Measurements from ENCODE around the gene MDN1. TPM values are rescaled to one million over a fixed set of nuclear protein-coding genes. Genes with fewer than 3 reads are reported as not detected.

Gene MDN1
- total and polyA plus RNA-seq, 2 of the 8 experiments (the other 6 are each of a cell fraction or from before 2014, with no cell fraction given), result 53.5 to 179 TPM

DNA sequence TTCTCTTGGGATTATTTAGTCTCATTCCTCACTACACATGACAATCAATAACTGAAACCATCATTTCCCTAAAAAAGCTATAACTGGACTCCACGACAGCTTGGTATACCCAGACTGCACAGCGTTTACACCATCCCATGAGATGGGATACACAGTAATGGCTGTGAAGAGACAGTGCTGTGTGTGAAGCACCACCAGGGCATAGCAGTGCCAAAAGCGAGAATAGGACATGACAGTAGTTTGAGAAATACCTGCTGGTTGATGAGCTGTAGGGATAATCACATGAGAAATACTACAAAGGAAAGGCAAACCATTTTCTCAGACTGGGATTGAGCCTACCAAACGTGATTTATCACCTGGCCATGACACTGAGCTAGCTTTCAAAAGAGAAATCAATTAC, 158.6 kb downstream of the MDN1 start:
- no peak overlapping the region for H2BK120ac ChIP-seq (replicated peaks; ENCODE audit: low read depth, low read length)
- H3K4me3 ChIP-seq (ENCODE audit: extremely low read depth in 1 of 4, insufficient read depth in 2 of 4, low read depth in 3 of 4, low read length in 4 of 4), result no peak overlapping the region
- no peak overlapping the region for H2AFZ ChIP-seq (ENCODE audit: low read length)
- no peaks in the 10 kb centered on the region for H3K79me1 ChIP-seq (ENCODE audit: low read depth, low read length)
- H2AK5ac ChIP-seq (ENCODE audit: low read depth, low read length), result no peak overlapping the region
- H3K9me3 ChIP-seq (ENCODE audit: insufficient read depth in 2 of 2, low read depth in 1 of 2, low read length in 1 of 2), result no peaks in the 10 kb centered on the region
- H2BK20ac ChIP-seq (ENCODE audit: low read length), result no peak overlapping the region
- no peaks in the 10 kb centered on the region for H3K27me3 ChIP-seq (replicated peaks in 1 of 4; ENCODE audit: control insufficient read depth in 3 of 4, extremely low read depth in 1 of 4, insufficient read depth in 3 of 4, low read length in 3 of 4)
- 91% methylated on average over 4 of the region's 4 CpGs; no CpG with 5 or more reads in 1 of the 2 experiments for WGBS, 2 experiments (ENCODE audit: extremely low coverage in 1 of 2, insufficient coverage in 1 of 2, insufficient read length in 1 of 2, insufficient replicate concordance in 2 of 2, low coverage in 1 of 2, low lambda C conversion rate in 2 of 2, missing lambda C conversion rate in 1 of 2)
- no peaks in the 10 kb centered on the region for H4K20me1 ChIP-seq (replicated peaks in 1 of 2; ENCODE audit: control insufficient read depth in 1 of 2, insufficient read depth in 2 of 2, low read length in 2 of 2)
- H3K4me2 ChIP-seq (ENCODE audit: insufficient read depth in 1 of 2, low read depth in 2 of 2, low read length in 2 of 2), result no peak overlapping the region
- DNase-seq (ENCODE audit: low read depth in 1 of 2, low spot score in 2 of 2), result no peak
- no peak overlapping the region for H3K18ac ChIP-seq (ENCODE audit: extremely low read depth, low read length)
- no peaks in the 10 kb centered on the region for H3K4me1 ChIP-seq (replicated peaks in 1 of 4; ENCODE audit: control insufficient read depth in 3 of 4, insufficient read depth in 4 of 4, low read length in 3 of 4)
- H3K4ac ChIP-seq (replicated peaks; ENCODE audit: insufficient read length, low read depth, low read length), result no peak overlapping the region
- ChIA-PET POLR2A (ENCODE audit: partially characterized antibody) (interaction anchor here (0.8 to 1.6 kb wide), 2 partner anchors 11 to 149 kb away, joined by 3 read pairs; no protein-coding TSS in a partner anchor), CTCF (ENCODE audit: partially characterized antibody) (interaction anchor here (1.4 kb wide), 1 partner anchor 60 kb away, joined by 3 read pairs; no protein-coding TSS in a partner anchor)
- no peak overlapping the region for H2BK5ac ChIP-seq (ENCODE audit: low read depth, low read length)
- no peak overlapping the region for H4K8ac ChIP-seq (ENCODE audit: extremely low read depth, insufficient read depth, low read length)
- H2BK12ac ChIP-seq (ENCODE audit: low read depth, low read length), result no peak overlapping the region
- no peak overlapping the region for H3K14ac ChIP-seq (ENCODE audit: insufficient read length)
- peaks cover 48 to 86% (median 79%) of the 10 kb centered on the region in 4 experiments for H3K36me3 ChIP-seq (ENCODE audit: control insufficient read depth in 2 of 4, insufficient read depth in 4 of 4, low read length in 3 of 4)
- no peak overlapping the region for H4K91ac ChIP-seq (replicated peaks; ENCODE audit: insufficient read length, low read length)
- H3K23me2 ChIP-seq (ENCODE audit: low read depth, low read length), result no peaks in the 10 kb centered on the region
- H3K27ac ChIP-seq (ENCODE audit: low read depth, low read length), result no peak overlapping the region
- H3K23ac ChIP-seq (ENCODE audit: insufficient read length), result no peak overlapping the region
- no peaks in the 10 kb centered on the region for H3K79me2 ChIP-seq (ENCODE audit: control insufficient read depth in 1 of 2, insufficient read depth in 2 of 2, low read length in 2 of 2)
- no peak overlapping the region for H4K5ac ChIP-seq (ENCODE audit: insufficient read length, low read depth, low read length)
- no peak overlapping the region for H2BK15ac ChIP-seq (ENCODE audit: low read length)
- no peak overlapping the region for H3K9ac ChIP-seq (replicated peaks in 1 of 4; ENCODE audit: extremely low read depth in 1 of 4, low read depth in 3 of 4, low read length in 3 of 4)
- no peak overlapping the region for H3K56ac ChIP-seq (replicated peaks; ENCODE audit: insufficient read length, low read depth, low read length)
- no peak for FAIRE-seq
- TF ChIP-seq CEBPB (IDR thresholded peaks at IDR 0.05; ENCODE audit: low read depth, low read length) (no peak), BACH1 (IDR thresholded peaks at IDR 0.05; ENCODE audit: low read length) (no peak), SP4 (IDR thresholded peaks at IDR 0.05; ENCODE audit: low read length) (no peak), GABPA (IDR thresholded peaks at IDR 0.05; ENCODE audit: borderline replicate concordance, insufficient read depth, low read length) (no peak), EP300 (IDR thresholded peaks at IDR 0.05; ENCODE audit: borderline replicate concordance in 1 of 2, low read depth in 2 of 2, low read length in 2 of 2) (no peak), SIRT6 (IDR thresholded peaks at IDR 0.05; ENCODE audit: low read length) (no peak), NANOG (IDR thresholded peaks at IDR 0.05; ENCODE audit: insufficient read depth, low read depth, low read length, poor library complexity, severe bottlenecking) (no peak)
- TF ChIP-seq, protein P1, sequence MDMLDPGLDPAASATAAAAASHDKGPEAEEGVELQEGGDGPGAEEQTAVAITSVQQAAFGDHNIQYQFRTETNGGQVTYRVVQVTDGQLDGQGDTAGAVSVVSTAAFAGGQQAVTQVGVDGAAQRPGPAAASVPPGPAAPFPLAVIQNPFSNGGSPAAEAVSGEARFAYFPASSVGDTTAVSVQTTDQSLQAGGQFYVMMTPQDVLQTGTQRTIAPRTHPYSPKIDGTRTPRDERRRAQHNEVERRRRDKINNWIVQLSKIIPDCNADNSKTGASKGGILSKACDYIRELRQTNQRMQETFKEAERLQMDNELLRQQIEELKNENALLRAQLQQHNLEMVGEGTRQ (IDR thresholded peaks at IDR 0.05; ENCODE audit: low read length), result no peak
- TF ChIP-seq, protein P2, sequence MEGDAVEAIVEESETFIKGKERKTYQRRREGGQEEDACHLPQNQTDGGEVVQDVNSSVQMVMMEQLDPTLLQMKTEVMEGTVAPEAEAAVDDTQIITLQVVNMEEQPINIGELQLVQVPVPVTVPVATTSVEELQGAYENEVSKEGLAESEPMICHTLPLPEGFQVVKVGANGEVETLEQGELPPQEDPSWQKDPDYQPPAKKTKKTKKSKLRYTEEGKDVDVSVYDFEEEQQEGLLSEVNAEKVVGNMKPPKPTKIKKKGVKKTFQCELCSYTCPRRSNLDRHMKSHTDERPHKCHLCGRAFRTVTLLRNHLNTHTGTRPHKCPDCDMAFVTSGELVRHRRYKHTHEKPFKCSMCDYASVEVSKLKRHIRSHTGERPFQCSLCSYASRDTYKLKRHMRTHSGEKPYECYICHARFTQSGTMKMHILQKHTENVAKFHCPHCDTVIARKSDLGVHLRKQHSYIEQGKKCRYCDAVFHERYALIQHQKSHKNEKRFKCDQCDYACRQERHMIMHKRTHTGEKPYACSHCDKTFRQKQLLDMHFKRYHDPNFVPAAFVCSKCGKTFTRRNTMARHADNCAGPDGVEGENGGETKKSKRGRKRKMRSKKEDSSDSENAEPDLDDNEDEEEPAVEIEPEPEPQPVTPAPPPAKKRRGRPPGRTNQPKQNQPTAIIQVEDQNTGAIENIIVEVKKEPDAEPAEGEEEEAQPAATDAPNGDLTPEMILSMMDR (IDR thresholded peaks at IDR 0.05; ENCODE audit: control extremely low read depth in 1 of 3, insufficient read depth in 1 of 3, low read depth in 1 of 3, low read length in 3 of 3), result no peak
- TF ChIP-seq, protein P3, sequence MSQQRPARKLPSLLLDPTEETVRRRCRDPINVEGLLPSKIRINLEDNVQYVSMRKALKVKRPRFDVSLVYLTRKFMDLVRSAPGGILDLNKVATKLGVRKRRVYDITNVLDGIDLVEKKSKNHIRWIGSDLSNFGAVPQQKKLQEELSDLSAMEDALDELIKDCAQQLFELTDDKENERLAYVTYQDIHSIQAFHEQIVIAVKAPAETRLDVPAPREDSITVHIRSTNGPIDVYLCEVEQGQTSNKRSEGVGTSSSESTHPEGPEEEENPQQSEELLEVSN (IDR thresholded peaks at IDR 0.05), result no peak
